ENCODE data around the gene SIT1.
A peak's percentile ranks its signal among the peaks of the same experiment; 100 is the strongest.
"Not testable (repeated sequence)": the region's sequence is repeated elsewhere in the genome, so short reads cannot be mapped to it uniquely, and the experiment has no call there.

Gene SIT1

DNA sequence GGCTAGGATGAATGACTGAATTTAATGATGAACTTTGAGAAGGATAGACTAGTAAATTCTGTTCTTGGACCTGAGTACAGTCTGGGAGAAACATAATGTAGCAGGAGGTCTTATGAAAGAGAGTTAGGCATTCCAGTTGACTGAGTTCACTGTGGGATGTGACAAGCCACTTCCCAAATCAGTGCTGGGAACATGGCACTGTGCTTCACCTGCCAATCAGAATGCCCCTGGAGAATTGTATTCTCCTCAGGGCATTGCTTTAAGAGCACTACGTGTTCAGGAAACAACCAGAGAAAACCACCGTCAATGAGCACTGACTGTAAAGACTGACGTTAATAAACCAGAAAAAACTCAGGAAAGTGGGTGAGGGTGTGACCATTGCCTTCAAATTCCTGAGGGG, 8.6 kb upstream of the SIT1 start:
- no peak for DNase-seq (ENCODE audit: low read depth)

DNA sequence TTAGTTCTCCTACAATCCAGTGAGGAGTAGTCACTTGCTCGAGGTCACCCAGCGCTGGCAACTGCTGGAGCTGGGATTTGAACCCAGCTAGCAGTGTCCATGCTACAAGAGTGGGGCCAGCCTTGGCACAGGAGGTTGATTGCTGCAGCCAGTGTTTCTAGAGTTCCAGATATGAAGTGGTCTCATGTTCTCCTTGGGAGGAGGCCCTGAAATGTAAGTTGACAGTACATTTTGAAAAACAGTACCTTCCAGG, 8.2 kb upstream of the SIT1 start:
- no peak for DNase-seq (ENCODE audit: low read depth)

DNA sequence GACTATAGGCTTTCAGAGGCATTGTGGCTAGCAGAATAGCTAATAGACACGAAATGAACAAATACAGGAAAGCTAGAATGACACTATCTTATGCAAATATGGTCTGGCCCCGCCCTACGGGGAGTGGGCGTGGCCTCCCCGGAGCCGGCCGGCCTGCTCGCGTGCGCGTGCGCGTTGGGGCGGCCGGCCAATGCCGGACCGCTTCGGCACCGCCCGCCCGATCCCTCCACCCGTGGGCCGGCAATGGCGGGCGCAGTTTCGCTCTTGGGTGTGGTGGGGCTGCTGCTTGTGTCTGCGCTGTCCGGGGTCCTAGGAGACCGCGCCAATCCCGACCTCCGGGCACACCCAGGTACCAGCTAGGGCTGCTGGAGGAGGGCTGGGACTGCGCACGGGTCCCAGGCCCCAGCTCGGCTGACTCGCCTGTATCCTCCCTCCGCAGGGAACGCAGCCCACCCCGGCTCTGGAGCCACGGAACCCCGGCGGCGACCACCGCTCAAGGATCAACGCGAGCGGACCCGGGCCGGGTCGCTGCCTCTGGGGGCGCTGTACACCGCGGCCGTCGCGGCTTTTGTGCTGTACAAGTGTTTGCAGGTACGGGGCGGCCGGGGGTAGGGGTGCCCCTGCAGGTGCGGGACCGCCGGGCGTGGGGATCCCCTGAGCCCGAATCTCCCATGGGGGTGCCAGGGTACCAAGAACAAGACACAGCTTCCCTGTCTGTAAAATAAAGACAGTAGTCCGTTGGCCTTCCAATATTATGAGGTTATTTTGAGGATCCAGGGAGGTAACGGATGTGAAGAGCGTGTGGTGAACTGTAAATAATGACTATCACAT, 7.6 kb upstream of the SIT1 start, which contains the start of gene CCDC107:
TSS of gene CCDC107 (plus strand) at position 156 of the 831 bp plus-strand sequence. CDS start at position 244, 88 bp downstream.
- no peak for DNase-seq (ENCODE audit: low read depth)

DNA sequence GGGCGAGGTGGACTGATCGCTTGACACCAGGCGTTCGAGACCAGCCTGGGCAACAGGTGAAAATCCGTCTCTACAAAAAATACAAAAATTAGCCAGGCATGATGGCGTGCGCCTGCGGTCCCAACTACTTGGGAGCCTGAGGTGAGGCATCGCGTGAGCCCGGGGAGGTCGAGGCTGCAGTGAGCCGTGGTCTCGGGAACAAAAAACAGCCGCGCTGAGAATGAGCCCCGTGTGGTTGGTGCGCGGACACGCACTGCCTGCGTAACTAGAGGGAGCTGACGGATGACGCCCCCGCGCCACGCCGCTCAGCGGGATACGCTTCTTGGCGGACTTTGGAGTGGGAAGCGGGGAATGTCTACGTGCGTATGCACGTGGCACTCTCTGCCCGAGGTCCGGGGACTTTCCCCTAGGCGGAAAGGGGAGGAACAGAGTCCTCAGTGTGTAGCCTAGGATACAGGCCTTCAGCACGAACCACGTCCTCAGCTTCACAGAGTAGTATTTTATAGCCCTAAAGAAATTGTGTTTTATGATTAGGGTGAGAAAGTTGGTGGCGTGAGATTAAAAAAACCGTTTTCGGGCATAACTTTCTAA, 6.9 kb upstream of the SIT1 start, which contains the start of gene RMRP:
TSS of gene RMRP (minus strand) at position 474 of the 591 bp plus-strand sequence.
- peak; percentile 96 for DNase-seq (ENCODE audit: low read depth)

- no peak for DNase-seq (ENCODE audit: low read depth)
Measured at GRCh38 chr9:35656831-35657545, 6.3 kb upstream of the SIT1 start.

GRCh38 chr9:35656348-35656747, 5.6 kb upstream of the SIT1 start:
- no peak for DNase-seq (ENCODE audit: low read depth)

DNA sequence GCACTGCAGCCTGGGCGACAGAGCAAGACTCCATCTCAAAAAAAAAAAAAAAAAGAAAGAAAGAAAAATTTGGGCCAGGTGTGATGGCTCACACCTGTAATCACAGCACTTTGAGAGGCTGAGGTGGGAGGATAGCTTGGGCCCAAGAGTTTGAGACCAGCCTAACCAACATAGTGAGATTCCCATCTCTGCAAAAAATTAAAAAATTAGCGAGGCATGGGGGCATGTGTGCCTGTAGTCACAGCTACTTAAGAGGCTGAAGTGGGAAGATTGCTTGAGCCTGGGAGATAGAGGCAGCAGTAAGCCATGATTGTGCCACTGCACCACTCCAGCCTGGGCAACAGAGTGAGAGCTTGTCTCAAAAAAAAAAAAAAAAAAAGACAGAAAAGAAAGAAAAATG, 2.9 kb upstream of the SIT1 start:
- DNase-seq (ENCODE audit: low read depth): no peak

GRCh38 chr9:35652829-35653209, 2.1 kb upstream of the SIT1 start:
- no peak for DNase-seq (ENCODE audit: low read depth)

GRCh38 chr9:35651956-35652828, 1.5 kb upstream of the SIT1 start:
- DNase-seq (ENCODE audit: low read depth): no peak

GRCh38 chr9:35649431-35650340, 1.0 kb downstream of the SIT1 start:
- no peak for DNase-seq (ENCODE audit: low read depth)

GRCh38 chr9:35646533-35647265, 4.0 kb downstream of the SIT1 start:
- DNase-seq (ENCODE audit: low read depth): peak; percentile 83

DNA sequence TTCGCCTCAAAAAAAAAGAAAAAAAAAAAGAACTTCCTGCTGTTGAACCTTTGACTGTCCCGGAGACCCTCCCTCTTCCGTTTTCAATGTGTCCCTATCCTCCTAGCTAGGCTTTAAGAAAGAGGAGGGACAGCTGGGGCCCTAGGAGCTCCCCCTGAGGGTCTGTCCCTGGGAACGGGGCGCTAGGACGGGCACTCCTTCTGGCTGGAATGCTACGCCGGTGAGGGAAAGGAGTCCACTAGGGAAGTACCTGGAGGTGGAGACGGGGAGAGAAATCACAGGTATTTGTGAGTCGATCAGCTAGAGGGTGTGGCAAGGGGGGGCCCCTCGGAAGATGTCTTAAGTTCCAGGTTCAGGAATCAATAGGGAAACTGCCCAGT, 4.6 kb downstream of the SIT1 start:
- DNase-seq (ENCODE audit: low read depth): no peak

- DNase-seq (ENCODE audit: low read depth): not testable (repeated sequence)
Measured at GRCh38 chr9:35645736-35646135, 5.0 kb downstream of the SIT1 start.

- no peak for DNase-seq (ENCODE audit: low read depth)
Measured at GRCh38 chr9:35643046-35643445, 7.7 kb downstream of the SIT1 start.

DNA sequence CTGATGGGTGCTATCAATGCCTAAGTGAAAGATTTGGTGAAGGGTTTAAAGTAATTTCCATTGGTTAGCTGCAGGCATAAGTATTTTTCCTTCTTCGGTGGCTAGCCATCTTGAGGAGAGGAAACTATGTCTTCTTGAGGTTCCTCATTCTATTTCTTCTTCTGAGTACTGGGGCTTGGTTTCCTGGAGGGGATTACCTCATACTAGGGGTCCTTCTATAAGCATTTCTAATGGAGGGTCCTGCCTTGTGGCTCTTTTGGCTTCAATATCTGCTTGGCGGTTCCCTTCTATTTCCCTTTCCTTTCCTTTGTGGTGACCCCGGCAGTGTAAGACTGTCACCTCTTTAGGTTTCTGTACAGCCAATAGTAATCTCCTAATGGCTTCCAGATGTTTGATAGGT, 9.3 kb downstream of the SIT1 start:
- DNase-seq (ENCODE audit: low read depth): not testable (repeated sequence)

DNA sequence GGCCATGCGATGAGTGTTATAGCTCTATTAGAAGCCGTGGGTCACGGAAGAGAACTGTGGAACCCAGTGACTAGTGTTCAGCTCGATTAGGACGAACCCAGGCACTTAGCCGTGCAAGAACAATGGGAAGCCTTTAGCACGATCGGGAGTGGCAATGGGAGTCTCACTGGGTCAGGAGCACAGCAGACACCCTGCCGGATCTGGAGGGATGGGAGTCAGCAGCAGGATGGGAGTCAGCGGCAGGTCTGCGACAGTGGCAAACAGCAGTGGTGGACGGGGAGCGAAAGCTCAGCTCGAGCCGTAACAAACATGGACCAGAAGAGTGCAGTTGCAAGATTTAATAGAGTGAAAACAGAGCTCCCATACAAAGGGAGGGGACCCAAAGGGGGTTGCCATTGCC, 10.3 kb downstream of the SIT1 start:
- DNase-seq (ENCODE audit: low read depth): not testable (repeated sequence)

- DNase-seq (ENCODE audit: low read depth): no peak
Measured at GRCh38 chr9:35639631-35640030, 11.1 kb downstream of the SIT1 start.

DNA sequence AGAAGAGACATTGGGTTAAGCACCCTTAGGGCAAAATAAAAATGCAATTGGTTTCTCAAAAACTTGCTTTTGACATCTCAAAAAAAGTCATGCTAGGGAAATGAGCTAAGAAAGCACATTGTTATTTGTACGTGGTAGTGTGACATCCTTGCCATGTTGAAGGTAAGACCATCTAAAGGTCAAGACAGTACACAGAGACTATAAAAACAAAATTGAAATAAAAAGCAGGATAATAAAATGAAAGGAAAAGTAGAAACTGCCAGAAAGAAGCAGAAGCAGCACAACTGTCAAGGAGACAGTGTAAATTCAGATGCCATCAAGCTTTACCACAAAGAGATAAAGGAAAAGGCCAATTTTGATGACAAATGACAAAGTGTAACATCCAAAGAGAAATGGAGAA, 11.5 kb downstream of the SIT1 start:
- DNase-seq (ENCODE audit: low read depth): not testable (repeated sequence)

- DNase-seq (ENCODE audit: low read depth): not testable (repeated sequence)
Measured at GRCh38 chr9:35638751-35639150, 12.0 kb downstream of the SIT1 start.

DNA sequence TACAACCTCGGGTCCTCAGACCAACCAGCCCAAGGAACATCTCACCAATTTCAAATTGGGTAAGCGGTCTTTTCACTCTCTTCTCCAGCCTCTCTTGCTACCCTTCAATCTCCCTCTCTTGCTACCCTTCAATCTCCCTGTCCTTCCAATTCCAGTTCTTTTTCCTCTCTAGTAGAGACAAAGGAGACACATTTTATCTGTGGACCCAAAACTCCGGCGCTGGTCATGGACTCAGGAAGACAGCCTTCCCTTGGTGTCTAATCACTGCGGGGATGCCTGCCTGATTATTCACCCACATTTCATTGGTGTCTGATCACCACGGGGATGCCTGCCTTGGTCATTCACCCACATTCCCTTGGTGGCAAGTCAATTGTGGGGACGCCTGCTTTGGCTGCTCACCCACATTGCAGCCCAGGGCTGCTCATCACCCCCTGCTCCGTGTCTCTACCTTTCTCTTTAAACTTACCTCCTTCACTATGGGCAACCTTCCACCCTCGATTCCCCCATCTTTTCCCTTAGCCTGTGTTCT, 13.2 kb downstream of the SIT1 start:
- DNase-seq (ENCODE audit: low read depth): not testable (repeated sequence)
